Muscle layer of duodenum (tissue), 2 donors: ENCODE measurements around the gene CPSF4L.

ENCODE experiments used
- H3K27ac ChIP-seq: one replicate; pipeline ENCODE4 v1.7.0; 2013; ENCODE audit warnings: mild to moderate bottlenecking, low read length
- H3K27me3 ChIP-seq: one replicate; pipeline ENCODE4 v1.7.0; 2013; ENCODE audit warnings: low read depth, mild to moderate bottlenecking, control low read depth, low read length
- H3K36me3 ChIP-seq, 2 donors: one replicate each; pipeline ENCODE4 v1.7.0; 2013; ENCODE audit warnings: low read length in 2 of 2, control low read depth in 1 of 2, mild to moderate bottlenecking in 1 of 2; ENCODE audit not compliant: insufficient read depth in 2 of 2, control insufficient read depth in 1 of 2
- H3K4me1 ChIP-seq, 2 donors: one replicate each; pipeline ENCODE4 v1.7.0; 2013; ENCODE audit warnings: low read length in 2 of 2, mild to moderate bottlenecking in 2 of 2, control low read depth in 1 of 2, moderate library complexity in 1 of 2; ENCODE audit not compliant: insufficient read depth in 2 of 2, control insufficient read depth in 1 of 2
- H3K4me3 ChIP-seq, 2 donors: one replicate each; pipeline ENCODE4 v1.7.0; 2013; ENCODE audit warnings: low read length in 2 of 2, low read depth in 1 of 2, mild to moderate bottlenecking in 1 of 2
- H3K9me3 ChIP-seq, 2 donors: one replicate each; pipeline ENCODE4 v1.7.0; 2013; ENCODE audit warnings: low read length in 2 of 2, control low read depth in 1 of 2, mild to moderate bottlenecking in 1 of 2; ENCODE audit not compliant: control insufficient read depth in 1 of 2
- donor health status: healthy.

Gene CPSF4L

GRCh38 chr17:73248532-73248931, 13.1 kb downstream of the CPSF4L start:
- H3K27ac ChIP-seq, result no peak overlapping the region
- H3K4me1 ChIP-seq, result no peaks in the 10 kb centered on the region
- H3K27me3 ChIP-seq, result no peaks in the 10 kb centered on the region
- no peaks in the 10 kb centered on the region for H3K9me3 ChIP-seq
- H3K36me3 ChIP-seq, result peaks cover 15 to 31% of the 10 kb centered on the region in 2 donors
- H3K4me3 ChIP-seq, result no peak overlapping the region

GRCh38 chr17:73247726-73248125, 14.0 kb downstream of the CPSF4L start:
- peaks cover 16 to 36% of the 10 kb centered on the region in 2 donors for H3K36me3 ChIP-seq
- no peak overlapping the region for H3K4me3 ChIP-seq
- no peaks in the 10 kb centered on the region for H3K27me3 ChIP-seq
- no peaks in the 10 kb centered on the region for H3K9me3 ChIP-seq
- H3K4me1 ChIP-seq, result no peaks in the 10 kb centered on the region
- no peak overlapping the region for H3K27ac ChIP-seq

- Histone ChIP-seq H3K9me3 (no peaks in the 10 kb centered on the region), H3K27ac (no peak overlapping the region), H3K36me3 (peaks cover 17 to 37% of the 10 kb centered on the region in 2 donors), H3K27me3 (no peaks in the 10 kb centered on the region), H3K4me3 (no peak overlapping the region), H3K4me1 (peaks cover 0 to 13% of the 10 kb centered on the region in 2 donors)
Measured at GRCh38 chr17:73240561-73240960, 21.1 kb downstream of the CPSF4L start.

- no peak overlapping the region for H3K4me3 ChIP-seq
- no peak overlapping the region for H3K27ac ChIP-seq
- no peaks in the 10 kb centered on the region for H3K27me3 ChIP-seq
- peaks cover 0 to 26% of the 10 kb centered on the region in 2 donors for H3K4me1 ChIP-seq
- H3K9me3 ChIP-seq, result no peaks in the 10 kb centered on the region
- peaks cover 12 to 30% of the 10 kb centered on the region in 2 donors for H3K36me3 ChIP-seq
Measured at GRCh38 chr17:73237714-73238113, 24.0 kb downstream of the CPSF4L start.

- Histone ChIP-seq H3K4me1 (peaks cover 5 to 36% of the 10 kb centered on the region in 2 donors), H3K36me3 (peaks cover 10 to 25% of the 10 kb centered on the region in 2 donors)
Measured at GRCh38 chr17:73234736-73235135, 26.9 kb downstream of the CPSF4L start.

GRCh38 chr17:73232587-73233373, 28.9 kb downstream of the CPSF4L start:
- H3K27me3 ChIP-seq, result no peaks in the 10 kb centered on the region
- H3K36me3 ChIP-seq, result peaks cover 10 to 15% of the 10 kb centered on the region in 2 donors
- peak overlapping the region; percentile 89 to 95 for H3K4me3 ChIP-seq
- no peaks in the 10 kb centered on the region for H3K9me3 ChIP-seq
- peak overlapping the region; percentile 56 for H3K27ac ChIP-seq
- H3K4me1 ChIP-seq, result peaks cover 11 to 44% of the 10 kb centered on the region in 2 donors

More at GRCh38 chr17:73234736-73235135, 26.9 kb downstream of the CPSF4L start:
- no peaks in the 10 kb centered on the region for H3K9me3 ChIP-seq
- H3K27ac ChIP-seq, result no peak overlapping the region
- no peaks in the 10 kb centered on the region for H3K27me3 ChIP-seq
- no peak overlapping the region for H3K4me3 ChIP-seq

GRCh38 chr17:73231841-73232586, 29.7 kb downstream of the CPSF4L start:
- no peaks in the 10 kb centered on the region for H3K9me3 ChIP-seq
- H3K27ac ChIP-seq, result peak overlapping the region; percentile 56
- peaks cover 11 to 46% of the 10 kb centered on the region in 2 donors for H3K4me1 ChIP-seq
- no peaks in the 10 kb centered on the region for H3K27me3 ChIP-seq
- H3K4me3 ChIP-seq, result peak overlapping the region; percentile 89 to 95
- peaks cover 10 to 12% of the 10 kb centered on the region in 2 donors for H3K36me3 ChIP-seq

GRCh38 chr17:73231395-73231794, 30.3 kb downstream of the CPSF4L start:
- peaks cover 11 to 52% of the 10 kb centered on the region in 2 donors for H3K4me1 ChIP-seq

GRCh38 chr17:73230088-73230487, 31.6 kb downstream of the CPSF4L start:
- Histone ChIP-seq H3K4me3 (no peak overlapping the region), H3K9me3 (no peaks in the 10 kb centered on the region), H3K27me3 (no peaks in the 10 kb centered on the region), H3K36me3 (no peaks in the 10 kb centered on the region), H3K4me1 (peaks cover 11 to 53% of the 10 kb centered on the region in 2 donors), H3K27ac (no peak overlapping the region)

More at GRCh38 chr17:73231395-73231794, 30.3 kb downstream of the CPSF4L start:
- peak overlapping the region; percentile 89 to 95 for H3K4me3 ChIP-seq
- peaks cover 4 to 9% of the 10 kb centered on the region in 2 donors for H3K36me3 ChIP-seq
- H3K27ac ChIP-seq, result peak overlapping the region; percentile 49
- H3K27me3 ChIP-seq, result no peaks in the 10 kb centered on the region
- H3K9me3 ChIP-seq, result no peaks in the 10 kb centered on the region

DNA sequence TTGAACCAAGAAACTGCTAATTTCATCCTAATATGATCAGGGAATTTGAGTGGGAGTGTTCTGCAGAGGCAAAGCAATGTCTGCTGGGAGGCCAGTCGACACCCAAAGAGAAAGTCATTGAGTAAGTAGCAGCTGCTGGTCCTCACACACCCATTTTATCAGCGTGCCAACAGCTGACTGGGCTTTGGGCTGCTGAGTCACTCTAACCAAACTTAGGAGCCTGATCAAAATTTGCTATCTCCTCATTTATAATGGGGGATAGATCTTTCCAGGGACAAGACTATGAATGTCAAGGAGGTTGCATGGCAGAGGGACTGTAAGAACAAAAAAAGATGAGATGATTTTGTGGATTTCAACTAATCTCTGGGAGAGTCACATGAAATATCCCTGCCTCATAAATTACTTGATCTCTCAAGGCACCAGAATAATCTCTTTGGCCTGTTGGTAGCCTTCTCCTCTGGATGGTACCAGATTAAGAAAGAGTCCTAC, 32.9 kb downstream of the CPSF4L start:
- no peaks in the 10 kb centered on the region for H3K9me3 ChIP-seq
- peaks cover 11 to 47% of the 10 kb centered on the region in 2 donors for H3K4me1 ChIP-seq
- H3K27me3 ChIP-seq, result no peaks in the 10 kb centered on the region
- no peaks in the 10 kb centered on the region for H3K36me3 ChIP-seq
- peak overlapping the region; percentile 14 for H3K27ac ChIP-seq
- H3K4me3 ChIP-seq, result no peak overlapping the region

DNA sequence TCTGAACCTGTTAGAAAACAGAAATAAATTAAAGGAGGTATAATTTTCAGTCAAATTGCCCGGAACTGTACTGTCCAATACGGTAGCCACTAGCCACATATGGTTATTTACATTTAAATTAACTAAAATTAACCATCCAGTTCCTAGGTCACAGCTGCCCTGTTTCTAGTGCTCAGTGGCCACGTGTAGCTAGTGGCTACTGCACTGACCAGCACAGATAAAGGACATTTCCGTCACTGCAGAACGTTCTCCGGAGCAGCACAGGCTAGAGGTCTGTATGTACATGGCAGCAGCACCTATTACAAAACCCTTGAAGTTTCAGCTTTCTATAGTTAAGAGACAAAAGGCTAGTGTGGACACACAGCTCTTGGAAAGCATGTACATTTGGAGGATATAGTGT, 33.7 kb downstream of the CPSF4L start:
- Histone ChIP-seq H3K27ac (no peak overlapping the region), H3K4me1 (peaks cover 11 to 40% of the 10 kb centered on the region in 2 donors), H3K27me3 (no peaks in the 10 kb centered on the region), H3K9me3 (no peaks in the 10 kb centered on the region), H3K4me3 (no peak overlapping the region), H3K36me3 (no peaks in the 10 kb centered on the region)
